HG02938 (cell line): ENCODE results near the gene ADAMTS8.

ENCODE experiments used
- ATAC-seq: cut with Tn5 transposase; IDR thresholded peaks from one replicate; pipeline ENCODE4 v1.9.1; 2021; ENCODE audit warnings: mild to moderate bottlenecking, moderate library complexity; ENCODE audit not compliant: unreplicated experiment

The ADAMTS8 gene

GRCh38 chr11:130421199-130421585 lies 7.2 kb downstream of the ADAMTS8 start:
- no peak for ATAC-seq

- ATAC-seq, result no peak
Observed at GRCh38 chr11:130420478-130421198, 7.8 kb downstream of the ADAMTS8 start.

GRCh38 chr11:130418756-130419155 lies 9.7 kb downstream of the ADAMTS8 start:
- no peak for ATAC-seq

GRCh38 chr11:130418210-130418609 lies 10.2 kb downstream of the ADAMTS8 start:
- no peak for ATAC-seq

- ATAC-seq, result no peak
Observed at GRCh38 chr11:130416906-130417305, 11.5 kb downstream of the ADAMTS8 start.

- ATAC-seq, result no peak
Observed at GRCh38 chr11:130416530-130416882, 11.9 kb downstream of the ADAMTS8 start.

- no peak for ATAC-seq
Observed at GRCh38 chr11:130415731-130416529, 12.5 kb downstream of the ADAMTS8 start.

- no peak for ATAC-seq
Observed at GRCh38 chr11:130414107-130415080, 14.0 kb downstream of the ADAMTS8 start.

GRCh38 chr11:130413405-130414106 lies 14.9 kb downstream of the ADAMTS8 start:
- no peak for ATAC-seq

GRCh38 chr11:130411223-130411622 lies 17.2 kb downstream of the ADAMTS8 start:
- ATAC-seq, result no peak

- no peak for ATAC-seq
Observed at GRCh38 chr11:130409594-130410388, 18.6 kb downstream of the ADAMTS8 start.

- no peak for ATAC-seq
Observed at GRCh38 chr11:130408901-130409300, 19.5 kb downstream of the ADAMTS8 start.

GRCh38 chr11:130408401-130408890 lies 20.0 kb downstream of the ADAMTS8 start:
- ATAC-seq, result no peak

- ATAC-seq, result no peak
Observed at GRCh38 chr11:130407978-130408377, 20.4 kb downstream of the ADAMTS8 start.

- no peak for ATAC-seq
Observed at GRCh38 chr11:130405428-130405827, 23.0 kb downstream of the ADAMTS8 start.

- ATAC-seq, result no peak
Observed at GRCh38 chr11:130404727-130405126, 23.7 kb downstream of the ADAMTS8 start.

GRCh38 chr11:130403967-130404366 lies 24.4 kb downstream of the ADAMTS8 start:
- no peak for ATAC-seq

- no peak for ATAC-seq
Observed at GRCh38 chr11:130403271-130403804, 25.1 kb downstream of the ADAMTS8 start.

GRCh38 chr11:130402570-130402969 lies 25.8 kb downstream of the ADAMTS8 start:
- ATAC-seq, result no peak
